ENCODE data around the gene VAMP5. TPM values are rescaled to one million over a fixed set of nuclear protein-coding genes. Genes with fewer than 3 reads are reported as not detected.

The VAMP5 gene
- total RNA-seq, 1 experiment from 2014 or later: 0.59 TPM

- no peak overlapping the region for H3K14ac ChIP-seq (ENCODE audit: insufficient read depth, low read length)
- no peak overlapping the region for H2AK5ac ChIP-seq (ENCODE audit: insufficient read length, low read length)
- H2AFZ ChIP-seq (ENCODE audit: low read length): no peak overlapping the region
- no peak overlapping the region for H2BK120ac ChIP-seq (ENCODE audit: low read depth, low read length, poor library complexity, severe bottlenecking)
- Mint-ChIP-seq H3K4me3 (no peak overlapping the region), H3K4me1 (no peaks in the 10 kb centered on the region), H3K27me3 (ENCODE audit: low read depth) (no peaks in the 10 kb centered on the region), H3K36me3 (ENCODE audit: insufficient read depth in 1 of 3, low read depth in 3 of 3) (peaks cover 58 to 87% (median 81%) of the 10 kb centered on the region in 3 experiments), H3K27ac (no peak overlapping the region), H3K9me3 (no peaks in the 10 kb centered on the region)
- no peak for TF ChIP-seq CTCF (conservative IDR thresholded peaks at IDR 0.05)
- no peak overlapping the region for H3K27ac ChIP-seq (ENCODE audit: insufficient read length, low read depth, low read length)
- H4K8ac ChIP-seq (replicated peaks; ENCODE audit: insufficient read length, low read depth, low read length): no peak overlapping the region
- no peak overlapping the region for H3K56ac ChIP-seq (ENCODE audit: insufficient read length, low read depth, low read length)
- no peak overlapping the region for H3K23ac ChIP-seq (ENCODE audit: insufficient read length, low read depth, low read length)
- no peaks in the 10 kb centered on the region for H3K23me2 ChIP-seq (ENCODE audit: insufficient read length, low read depth, low read length, poor library complexity, severe bottlenecking)
- no peak overlapping the region for H2BK5ac ChIP-seq (ENCODE audit: insufficient read length, low read length)
- WGBS (ENCODE audit: extremely low coverage, insufficient read length, low lambda C conversion rate): no CpG with 5 or more reads among the region's 8 CpGs
- H2BK15ac ChIP-seq (ENCODE audit: low read depth, low read length): no peak overlapping the region
- H3K79me1 ChIP-seq (ENCODE audit: insufficient read depth, low read depth, low read length, poor library complexity, severe bottlenecking): no peaks in the 10 kb centered on the region
- H4K5ac ChIP-seq (ENCODE audit: insufficient read length, low read depth, low read length): no peak overlapping the region
- no peak overlapping the region for H3K18ac ChIP-seq (ENCODE audit: insufficient read length, low read depth, low read length)
- H4K20me1 ChIP-seq (ENCODE audit: control insufficient read depth, insufficient read depth, insufficient read length): no peaks in the 10 kb centered on the region
- no peak overlapping the region for H3K4ac ChIP-seq (ENCODE audit: low read depth, low read length)
- H2BK12ac ChIP-seq (ENCODE audit: insufficient read length, low read depth, low read length): no peak overlapping the region
- DNase-seq: no peak
- no peaks in the 10 kb centered on the region for H3K79me2 ChIP-seq (ENCODE audit: insufficient read depth, low read length)
- no peak overlapping the region for H2BK20ac ChIP-seq (ENCODE audit: low read depth, low read length, poor library complexity, severe bottlenecking)
- no peaks in the 10 kb centered on the region for H3K9me3 ChIP-seq (ENCODE audit: control insufficient read depth, low read depth, low read length)
- no peak overlapping the region for H4K91ac ChIP-seq (ENCODE audit: insufficient read length, low read depth, low read length)
- H3K4me2 ChIP-seq (ENCODE audit: insufficient read depth, insufficient read length, low read length): no peak overlapping the region
- no peaks in the 10 kb centered on the region for H3K4me1 ChIP-seq (ENCODE audit: insufficient read depth, low read length)
- no peak overlapping the region for H3K9ac ChIP-seq (ENCODE audit: extremely low read depth, insufficient read length, low read length)
- no peak overlapping the region for H3T11ph ChIP-seq (ENCODE audit: low read length)
- H3K27me3 ChIP-seq (ENCODE audit: insufficient read depth, low read length): no peaks in the 10 kb centered on the region
Observed at GRCh38 chr2:85635011-85635410, 50.8 kb downstream of the VAMP5 start.

Data from H9 (cell line).